ENCODE data around the gene COP1.
"Not testable (repeated sequence)": the region's sequence is repeated elsewhere in the genome, so short reads cannot be mapped to it uniquely, and the experiment has no call there.

COP1 gene

GRCh38 chr1:176206961-176207902, at the start of gene COP1:
TSS of gene COP1 (minus strand) at chr1:176207286. CDS start at chr1:176206978, 308 bp downstream.
- H3K4me3 ChIP-seq (ENCODE audit: low read depth, low read length): peak within 1 kb of the TSS; percentile 96
- TF ChIP-seq POLR2A (IDR thresholded peaks at IDR 0.05; ENCODE audit: extremely low read depth, insufficient read length): peak; percentile 87
- TF ChIP-seq MAX (IDR thresholded peaks at IDR 0.05; ENCODE audit: low read depth, low read length): peak; percentile 67
- peak; percentile 74 for TF ChIP-seq MYC (IDR thresholded peaks at IDR 0.05; ENCODE audit: low read depth, low read length)
- no peak for TF ChIP-seq CTCF (IDR thresholded peaks at IDR 0.05; ENCODE audit: low read depth, low read length)
- peak; percentile 95 for DNase-seq (ENCODE audit: low read depth)

GRCh38 chr1:176252191-176252590, 45.1 kb upstream of the COP1 start:
- no peak for DNase-seq (ENCODE audit: low read depth)
- TF ChIP-seq CTCF (IDR thresholded peaks at IDR 0.05; ENCODE audit: low read depth, low read length): no peak
- no peak for TF ChIP-seq MAX (IDR thresholded peaks at IDR 0.05; ENCODE audit: low read depth, low read length)
- no peak for TF ChIP-seq POLR2A (IDR thresholded peaks at IDR 0.05; ENCODE audit: extremely low read depth, insufficient read length)
- TF ChIP-seq MYC (IDR thresholded peaks at IDR 0.05; ENCODE audit: low read depth, low read length): no peak
- no peak overlapping the region for H3K4me3 ChIP-seq (ENCODE audit: low read depth, low read length)

GRCh38 chr1:176244851-176245250, 37.8 kb upstream of the COP1 start:
- H3K4me3 ChIP-seq (ENCODE audit: low read depth, low read length): no peak overlapping the region
- TF ChIP-seq MAX (IDR thresholded peaks at IDR 0.05; ENCODE audit: low read depth, low read length): no peak
- TF ChIP-seq CTCF (IDR thresholded peaks at IDR 0.05; ENCODE audit: low read depth, low read length): no peak
- no peak for TF ChIP-seq MYC (IDR thresholded peaks at IDR 0.05; ENCODE audit: low read depth, low read length)
- TF ChIP-seq POLR2A (IDR thresholded peaks at IDR 0.05; ENCODE audit: extremely low read depth, insufficient read length): no peak
- DNase-seq (ENCODE audit: low read depth): no peak

- no peak for TF ChIP-seq MYC (IDR thresholded peaks at IDR 0.05; ENCODE audit: low read depth, low read length)
- TF ChIP-seq POLR2A (IDR thresholded peaks at IDR 0.05; ENCODE audit: extremely low read depth, insufficient read length): no peak
- no peak for TF ChIP-seq MAX (IDR thresholded peaks at IDR 0.05; ENCODE audit: low read depth, low read length)
- no peak for TF ChIP-seq CTCF (IDR thresholded peaks at IDR 0.05; ENCODE audit: low read depth, low read length)
- DNase-seq (ENCODE audit: low read depth): no peak
- no peak overlapping the region for H3K4me3 ChIP-seq (ENCODE audit: low read depth, low read length)
Measured at GRCh38 chr1:176243746-176244145, 36.7 kb upstream of the COP1 start.

GRCh38 chr1:176241385-176242015, 34.4 kb upstream of the COP1 start:
- TF ChIP-seq POLR2A (IDR thresholded peaks at IDR 0.05; ENCODE audit: extremely low read depth, insufficient read length): no peak
- no peak for TF ChIP-seq MAX (IDR thresholded peaks at IDR 0.05; ENCODE audit: low read depth, low read length)
- TF ChIP-seq CTCF (IDR thresholded peaks at IDR 0.05; ENCODE audit: low read depth, low read length): no peak
- TF ChIP-seq MYC (IDR thresholded peaks at IDR 0.05; ENCODE audit: low read depth, low read length): no peak
- H3K4me3 ChIP-seq (ENCODE audit: low read depth, low read length): no peak overlapping the region
- peak; percentile 60 for DNase-seq (ENCODE audit: low read depth)

- DNase-seq (ENCODE audit: low read depth): not testable (repeated sequence)
Measured at GRCh38 chr1:176233657-176234056, 26.6 kb upstream of the COP1 start.

More at GRCh38 chr1:176233657-176234056, 26.6 kb upstream of the COP1 start:
- H3K4me3 ChIP-seq (ENCODE audit: low read depth, low read length): not testable (repeated sequence)

Measured in NB4 (cell line).